NCI-H69 (cell line): Measurements from ENCODE around the gene ZCCHC24.
A peak's percentile ranks its signal among the peaks of the same experiment; 100 is the strongest.
"Not testable (repeated sequence)": the region's sequence is repeated elsewhere in the genome, so short reads cannot be mapped to it uniquely, and the experiment has no call there.

ENCODE experiments used
- DNase-seq: peaks from one replicate; lab custom pipeline; 2025; lab: John Stamatoyannopoulos, UW

ZCCHC24 gene

GRCh38 chr10:79345241-79346011 lies 100.0 kb downstream of the ZCCHC24 start:
- DNase-seq: no peak

DNA sequence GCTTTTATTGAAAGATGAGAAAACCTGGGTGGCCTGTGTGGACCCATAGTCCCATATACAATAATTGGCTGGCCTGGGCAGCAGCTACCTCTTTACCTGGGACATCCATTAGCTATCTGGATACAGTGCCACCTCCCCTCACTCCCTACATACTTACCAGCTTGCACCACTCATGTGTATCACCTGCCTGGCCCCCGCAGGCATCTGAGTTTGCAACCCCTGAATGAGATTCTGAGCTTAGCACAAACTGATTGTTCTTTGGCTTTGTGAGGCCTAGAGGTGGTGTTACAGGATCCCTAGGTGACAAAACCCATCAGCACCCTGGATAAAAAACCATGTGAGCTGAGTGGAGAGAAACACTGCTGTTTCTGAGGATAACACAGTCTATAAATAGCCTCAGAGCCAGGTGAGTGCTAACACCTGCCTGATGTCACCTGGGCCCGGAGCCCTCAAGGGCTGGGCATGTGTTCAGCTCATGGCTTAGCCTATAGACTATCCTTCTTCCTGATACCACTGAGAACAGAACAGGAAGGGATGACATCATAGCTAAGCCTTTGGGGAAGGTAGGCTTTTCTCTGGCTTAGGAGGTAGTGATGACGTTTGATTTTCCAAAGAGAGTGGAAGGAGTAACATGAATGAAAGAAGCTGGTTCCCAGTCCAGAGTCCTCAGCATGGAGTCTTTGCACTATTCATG lies 100.8 kb downstream of the ZCCHC24 start:
- DNase-seq: peak; percentile 66

DNA sequence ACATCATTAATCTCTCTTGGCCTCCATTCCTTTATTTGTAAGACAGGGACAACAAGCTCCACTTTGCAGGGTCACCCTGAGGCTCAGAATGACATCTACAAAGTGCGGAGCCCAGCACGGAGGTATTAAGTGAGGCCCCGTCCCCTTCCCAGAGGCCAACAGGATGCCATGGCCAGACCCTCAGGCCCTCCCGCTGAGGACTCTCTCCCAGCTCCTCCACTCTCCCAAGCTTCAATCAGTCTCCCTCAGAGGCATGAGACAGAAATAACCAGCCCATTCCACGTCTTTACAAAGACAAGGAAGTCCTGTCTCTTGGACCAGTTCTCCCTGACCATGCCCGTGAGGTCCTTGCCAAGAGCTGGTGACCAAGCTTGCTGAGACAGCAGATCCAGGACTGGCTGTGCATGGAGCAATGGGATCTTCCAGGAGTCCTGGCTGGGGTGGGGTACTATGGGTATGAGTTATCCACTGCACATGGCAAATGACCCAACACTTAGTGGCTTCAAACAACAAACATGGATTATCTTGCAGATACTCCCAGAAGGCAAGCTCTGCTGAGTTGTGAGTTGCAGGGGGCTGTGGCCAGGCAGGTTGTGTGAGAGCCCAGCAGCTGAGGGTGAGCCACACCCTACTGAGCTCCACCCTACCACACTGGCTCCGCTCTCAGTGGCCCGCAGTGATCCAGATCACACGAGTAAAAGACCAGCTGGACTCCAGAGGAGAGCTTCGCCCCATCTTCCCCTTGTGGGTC lies 102.4 kb downstream of the ZCCHC24 start:
- no peak for DNase-seq

DNA sequence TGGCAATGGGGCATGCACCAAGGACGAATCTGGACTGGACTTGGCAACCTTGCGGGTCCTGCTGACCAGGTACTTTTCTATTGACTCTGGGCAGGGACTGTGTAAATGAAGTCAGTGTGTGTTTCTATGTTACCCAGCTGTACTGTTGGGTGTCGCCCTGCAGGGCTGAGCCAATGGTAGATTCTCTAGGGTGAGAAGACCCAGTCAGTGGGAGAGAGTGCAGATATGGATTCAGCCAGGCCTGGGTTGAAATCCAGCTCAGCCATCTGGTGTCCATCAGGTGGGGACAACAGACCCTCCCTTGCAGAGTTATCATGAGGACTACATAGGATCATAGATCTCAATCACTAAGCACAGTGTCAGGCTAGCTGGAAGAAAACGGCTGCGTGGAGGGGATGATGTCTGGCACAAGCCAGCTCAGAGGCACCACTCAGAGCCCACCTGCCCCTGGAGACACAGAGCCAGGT lies 103.1 kb downstream of the ZCCHC24 start:
- DNase-seq: no peak

DNA sequence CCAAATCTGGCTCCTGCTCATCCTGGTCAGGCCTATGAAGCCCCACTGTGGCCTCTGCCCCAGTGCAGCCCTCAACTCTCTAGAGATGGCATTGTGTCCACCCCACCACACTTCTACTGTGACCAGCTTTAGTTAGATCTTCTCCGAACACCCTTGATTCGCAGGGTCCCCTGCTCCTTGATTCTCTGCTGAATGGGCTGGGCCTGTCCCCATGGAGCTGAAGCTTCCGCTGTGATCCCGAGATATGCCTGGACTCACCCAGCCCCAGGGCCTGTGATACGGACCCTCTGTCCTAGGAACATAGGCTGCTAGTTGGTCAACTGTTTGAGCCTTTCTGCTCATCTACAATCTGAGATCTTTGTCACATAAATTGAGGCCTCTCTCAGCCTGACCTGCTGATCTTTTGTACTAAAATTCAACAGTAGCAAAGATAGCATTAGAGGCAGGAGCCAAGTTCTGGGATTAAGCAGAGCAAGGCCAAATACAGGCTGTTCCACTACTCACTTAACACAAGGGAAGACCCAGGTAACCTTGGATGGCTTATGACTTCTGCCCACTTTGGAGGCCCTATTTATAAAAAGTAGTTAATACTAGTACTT lies 104.7 kb downstream of the ZCCHC24 start:
- DNase-seq: no peak

DNA sequence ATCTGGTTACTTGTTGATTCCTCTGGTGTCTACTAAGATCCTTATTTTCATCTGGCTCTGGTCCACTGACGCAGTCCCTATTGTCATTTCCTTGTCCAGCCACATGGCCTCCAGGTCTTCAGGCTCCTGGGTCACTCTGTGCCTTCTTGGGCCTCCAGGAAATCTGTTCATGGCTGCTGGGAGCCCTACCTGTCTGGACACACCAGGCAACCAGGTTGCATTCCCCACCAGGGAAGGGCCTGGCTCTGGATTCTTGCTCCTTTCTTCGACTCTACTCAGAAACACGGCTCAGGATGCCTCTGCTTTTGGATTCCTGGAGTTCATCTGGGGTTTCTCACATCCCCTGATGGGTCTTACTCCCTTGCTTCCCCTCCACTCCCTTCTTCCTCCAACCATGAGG lies 106.2 kb downstream of the ZCCHC24 start:
- no peak for DNase-seq

- not testable (repeated sequence) for DNase-seq
Measured at GRCh38 chr10:79337783-79338469, 107.5 kb downstream of the ZCCHC24 start.

GRCh38 chr10:79336739-79337138 lies 108.7 kb downstream of the ZCCHC24 start:
- DNase-seq: peak; percentile 95

GRCh38 chr10:79336276-79336675 lies 109.1 kb downstream of the ZCCHC24 start:
- DNase-seq: peak; percentile 86

- peak; percentile 23 for DNase-seq
Measured at GRCh38 chr10:79335470-79336235, 109.8 kb downstream of the ZCCHC24 start.

- DNase-seq: peak; percentile 75
Measured at GRCh38 chr10:79335094-79335469, 110.3 kb downstream of the ZCCHC24 start.

DNA sequence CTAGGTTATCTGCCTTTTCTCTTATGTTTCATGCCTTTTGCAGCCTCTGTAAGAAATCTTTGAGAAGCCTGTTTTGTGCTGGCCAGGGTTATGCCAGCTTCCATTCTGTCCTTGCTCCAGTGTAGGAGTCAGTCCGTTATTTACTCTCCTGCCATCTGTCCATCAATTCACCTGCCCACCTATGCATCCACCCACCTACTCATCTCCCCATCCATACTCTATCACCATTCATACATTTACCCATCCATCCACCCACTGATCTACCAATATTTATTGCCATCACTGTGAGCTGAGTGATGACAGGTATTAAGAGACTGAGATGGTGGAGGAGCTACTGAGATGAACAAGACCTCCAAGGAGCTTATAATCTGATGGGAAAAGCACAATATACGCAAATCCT lies 110.9 kb downstream of the ZCCHC24 start:
- DNase-seq: peak; percentile 17

DNA sequence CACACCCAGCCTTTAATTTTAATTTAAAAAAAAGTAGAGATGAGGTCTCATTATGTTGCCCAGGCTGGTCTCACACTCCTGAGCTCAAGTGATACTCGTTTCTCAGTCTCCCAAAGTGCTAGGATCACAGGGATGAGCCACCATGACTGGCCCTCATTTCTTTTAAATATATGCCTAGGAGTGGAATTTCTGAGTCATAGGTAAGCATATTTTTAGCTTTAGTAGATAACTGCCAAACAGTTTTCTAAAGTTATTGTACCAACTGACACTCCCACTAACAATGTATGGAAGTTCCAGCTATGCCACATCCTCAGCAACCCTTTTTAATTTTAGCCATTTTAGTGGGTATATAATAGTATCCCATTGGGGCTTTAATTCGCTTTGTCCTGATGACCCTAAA lies 111.9 kb downstream of the ZCCHC24 start:
- DNase-seq: no peak

DNA sequence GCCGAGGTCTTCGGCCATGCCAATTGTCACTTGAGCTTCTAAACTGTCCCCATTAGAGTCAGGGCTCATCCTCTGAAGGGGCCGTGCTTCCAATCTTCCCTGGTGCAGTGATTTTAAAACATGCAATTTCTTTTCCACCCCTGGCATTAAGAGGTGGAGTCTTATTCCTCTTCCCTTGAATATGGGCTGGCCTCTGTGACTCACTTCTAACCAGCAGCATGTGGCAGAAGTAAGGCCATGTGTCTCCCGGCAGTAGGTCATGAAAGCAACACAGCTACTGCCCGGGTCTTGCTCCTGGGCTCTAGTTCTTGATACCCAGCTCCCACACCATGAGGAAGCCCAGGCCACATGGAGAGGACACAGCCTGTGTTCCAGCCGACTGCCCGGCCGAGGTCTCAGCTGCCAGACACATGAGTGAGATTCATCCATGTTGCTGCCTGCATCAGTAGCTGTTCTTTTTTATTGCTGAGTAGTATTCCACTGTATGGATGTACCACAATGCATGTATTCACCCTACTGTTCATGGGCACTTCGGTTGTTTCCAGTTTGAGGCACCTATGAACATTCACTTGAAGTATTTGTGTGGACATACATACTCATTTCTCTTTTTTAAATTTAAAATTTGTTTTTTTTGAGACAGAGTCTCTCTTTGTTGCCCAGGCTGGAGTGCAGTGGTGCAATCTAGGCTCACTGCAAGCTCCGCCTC lies 112.7 kb downstream of the ZCCHC24 start:
- not testable (repeated sequence) for DNase-seq
